Measurements from ENCODE around the gene GPX1.
"Not testable (repeated sequence)": the region's sequence is repeated elsewhere in the genome, so short reads cannot be mapped to it uniquely, and the experiment has no call there.

GPX1 gene

DNA sequence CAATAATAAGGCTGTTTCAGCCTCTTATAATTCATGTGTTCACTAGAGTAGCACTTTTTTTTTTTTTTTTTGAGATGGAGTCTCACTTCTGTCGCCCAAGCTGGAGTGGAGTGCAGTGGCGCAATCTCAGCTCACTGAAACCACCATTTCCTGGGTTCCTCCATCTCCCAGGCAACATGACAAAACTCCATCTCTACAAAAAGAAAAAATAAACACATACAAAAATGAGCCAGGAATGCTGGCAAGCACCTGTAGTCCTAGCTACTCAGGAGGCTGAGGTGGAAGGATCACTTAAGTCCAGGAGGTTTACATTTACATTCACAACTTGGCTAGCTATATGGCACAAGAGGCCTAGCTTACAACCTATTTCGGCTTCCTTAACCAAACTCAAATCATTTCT lies 25.1 kb downstream of the GPX1 start:
- no peak for DNase-seq (ENCODE audit: low read depth, low spot score)
- no peak overlapping the region for H3K4me3 ChIP-seq (ENCODE audit: low read depth, low read length)
- TF ChIP-seq CTCF (IDR thresholded peaks at IDR 0.05; ENCODE audit: low read depth, low read length) = no peak
- in situ Hi-C loops (cut with HindIII; ENCODE audit: low sequenced_read_pairs) = no loop called here

- TF ChIP-seq CTCF (IDR thresholded peaks at IDR 0.05; ENCODE audit: low read depth, low read length) = no peak
- in situ Hi-C loops (cut with HindIII; ENCODE audit: low sequenced_read_pairs) = no loop called here
- DNase-seq (ENCODE audit: low read depth, low spot score) = no peak
- H3K4me3 ChIP-seq (ENCODE audit: low read depth, low read length) = no peak overlapping the region
These were observed 29.0 kb downstream of the GPX1 start for GRCh38 chr3:49329186-49329585.

- H3K4me3 ChIP-seq (ENCODE audit: low read depth, low read length); in situ Hi-C loops (cut with HindIII; ENCODE audit: low sequenced_read_pairs); DNase-seq (ENCODE audit: low read depth, low spot score): not testable (repeated sequence)
These were observed 29.8 kb downstream of the GPX1 start for GRCh38 chr3:49328350-49328749.

- peak; percentile 30 for TF ChIP-seq CTCF (IDR thresholded peaks at IDR 0.05; ENCODE audit: low read depth, low read length)
- DNase-seq (ENCODE audit: low read depth, low spot score) = no peak
These were observed 30.7 kb downstream of the GPX1 start for GRCh38 chr3:49327485-49327884.

DNA sequence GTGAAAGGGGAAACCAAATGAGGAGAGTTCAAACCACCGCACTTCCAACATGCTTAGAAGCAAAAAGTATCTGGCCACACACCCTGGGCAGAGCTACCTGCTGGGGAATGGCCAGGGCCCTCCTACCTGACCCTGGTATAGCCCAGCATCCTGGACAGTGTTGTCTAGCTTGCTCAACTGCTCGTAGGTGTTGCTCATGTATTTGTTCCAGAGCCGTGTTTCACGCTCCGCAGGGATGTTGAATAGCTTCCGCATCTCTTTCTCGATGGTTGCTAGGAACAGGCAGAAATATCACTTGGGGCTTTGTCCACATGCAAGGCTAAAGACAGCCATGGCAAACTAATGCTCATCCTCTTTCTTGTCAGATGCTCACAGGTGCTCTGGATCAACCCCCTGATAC lies 33.4 kb downstream of the GPX1 start:
- no peak for TF ChIP-seq CTCF (IDR thresholded peaks at IDR 0.05; ENCODE audit: low read depth, low read length)
- H3K4me3 ChIP-seq (ENCODE audit: low read depth, low read length) = no peak overlapping the region
- no peak for DNase-seq (ENCODE audit: low read depth, low spot score)
- in situ Hi-C loops (cut with HindIII; ENCODE audit: low sequenced_read_pairs) = no loop called here

More at GRCh38 chr3:49327485-49327884, 30.7 kb downstream of the GPX1 start:
- no peak overlapping the region for H3K4me3 ChIP-seq (ENCODE audit: low read depth, low read length)
- in situ Hi-C loops (cut with HindIII; ENCODE audit: low sequenced_read_pairs) = no loop called here

GRCh38 chr3:49316696-49317457 lies 41.3 kb downstream of the GPX1 start:
- DNase-seq (ENCODE audit: low read depth, low spot score) = no peak
- in situ Hi-C loops (cut with HindIII; ENCODE audit: low sequenced_read_pairs) = no loop called here
- no peak overlapping the region for H3K4me3 ChIP-seq (ENCODE audit: low read depth, low read length)
- TF ChIP-seq CTCF (IDR thresholded peaks at IDR 0.05; ENCODE audit: low read depth, low read length) = no peak

GRCh38 chr3:49313896-49314688 lies 44.1 kb downstream of the GPX1 start:
- in situ Hi-C loops (cut with HindIII; ENCODE audit: low sequenced_read_pairs) = no loop called here

More at GRCh38 chr3:49313896-49314688, 44.1 kb downstream of the GPX1 start:
- no peak overlapping the region for H3K4me3 ChIP-seq (ENCODE audit: low read depth, low read length)
- TF ChIP-seq CTCF (IDR thresholded peaks at IDR 0.05; ENCODE audit: low read depth, low read length) = no peak
- DNase-seq (ENCODE audit: low read depth, low spot score) = peak; percentile 62
